GM04504 (cell line): ENCODE results near the gene NRSN2.
"Not testable (repeated sequence)": the region's sequence is repeated elsewhere in the genome, so short reads cannot be mapped to it uniquely, and the experiment has no call there.

ENCODE experiments used
- DNase-seq: peaks from one replicate; pipeline ENCODE4 v3.0.0-alpha.2; 2012; ENCODE audit warnings: low read depth

The NRSN2 gene

GRCh38 chr20:375265-375889 lies 28.5 kb downstream of the NRSN2 start:
- DNase-seq: no peak

DNA sequence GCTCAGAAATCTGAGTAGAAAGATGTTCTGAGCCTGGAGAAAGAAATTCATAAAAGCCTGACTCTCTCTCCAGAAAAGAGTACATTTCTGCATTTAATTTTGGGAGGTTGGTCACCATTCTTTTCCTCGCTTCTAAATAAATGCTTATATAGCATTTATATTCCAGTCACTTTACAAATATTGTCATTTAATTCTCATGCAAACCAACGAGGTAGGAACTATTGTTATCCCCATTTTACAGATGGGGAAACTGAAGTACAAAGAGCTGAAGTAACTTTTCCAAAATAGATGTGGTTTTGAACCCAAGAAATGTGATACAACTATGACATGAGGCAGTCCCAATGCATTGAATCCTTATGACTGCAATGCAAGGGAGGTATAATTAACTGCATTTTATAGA lies 29.2 kb downstream of the NRSN2 start:
- no peak for DNase-seq

GRCh38 chr20:376750-377149 lies 29.8 kb downstream of the NRSN2 start:
- DNase-seq: no peak

GRCh38 chr20:377578-377977 lies 30.7 kb downstream of the NRSN2 start:
- DNase-seq: not testable (repeated sequence)

DNA sequence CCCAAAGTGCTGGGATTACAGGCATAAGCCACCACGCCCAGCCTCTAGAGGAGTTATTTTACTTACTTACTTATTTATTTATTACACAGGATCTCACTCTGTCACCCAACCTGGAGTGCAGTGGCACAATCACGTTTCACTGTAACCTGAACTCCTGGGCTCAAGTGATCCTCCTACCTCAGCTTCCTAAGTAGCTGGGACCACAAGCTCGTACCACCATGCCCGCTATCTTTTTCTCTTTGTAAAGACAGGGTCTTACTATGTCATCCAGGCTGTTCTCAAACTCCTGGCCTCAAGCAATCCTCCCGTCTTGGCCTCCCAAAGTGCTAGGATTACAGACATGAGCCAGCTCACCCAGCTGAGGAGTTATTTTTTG lies 32.0 kb downstream of the NRSN2 start:
- no peak for DNase-seq

GRCh38 chr20:380763-381580 lies 34.1 kb downstream of the NRSN2 start:
- peak; percentile 45 for DNase-seq

- DNase-seq: peak; percentile 67
Measured at GRCh38 chr20:381581-382290, 34.8 kb downstream of the NRSN2 start.

GRCh38 chr20:382291-383115 lies 35.6 kb downstream of the NRSN2 start:
- no peak for DNase-seq

DNA sequence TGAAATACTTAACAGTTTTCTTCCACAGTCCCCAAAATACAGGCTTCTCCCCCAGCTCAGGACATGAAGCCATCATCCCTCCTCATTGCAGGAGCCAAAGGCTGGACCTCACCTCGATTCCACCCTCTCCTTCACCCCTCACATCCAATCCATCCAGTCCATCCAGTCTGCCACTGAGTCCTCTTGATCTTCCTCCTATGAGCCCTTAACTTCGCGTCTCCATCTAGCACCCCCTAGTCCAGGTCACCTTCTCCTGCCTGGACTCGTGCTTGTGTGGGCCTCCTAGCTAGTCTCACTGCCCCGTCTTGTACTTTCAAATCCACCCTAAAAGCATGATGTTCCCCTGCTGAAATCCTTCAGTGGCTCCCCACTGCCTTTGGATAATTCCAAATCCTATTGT lies 37.0 kb downstream of the NRSN2 start:
- DNase-seq: no peak

GRCh38 chr20:384723-385122 lies 37.8 kb downstream of the NRSN2 start:
- DNase-seq: no peak

DNA sequence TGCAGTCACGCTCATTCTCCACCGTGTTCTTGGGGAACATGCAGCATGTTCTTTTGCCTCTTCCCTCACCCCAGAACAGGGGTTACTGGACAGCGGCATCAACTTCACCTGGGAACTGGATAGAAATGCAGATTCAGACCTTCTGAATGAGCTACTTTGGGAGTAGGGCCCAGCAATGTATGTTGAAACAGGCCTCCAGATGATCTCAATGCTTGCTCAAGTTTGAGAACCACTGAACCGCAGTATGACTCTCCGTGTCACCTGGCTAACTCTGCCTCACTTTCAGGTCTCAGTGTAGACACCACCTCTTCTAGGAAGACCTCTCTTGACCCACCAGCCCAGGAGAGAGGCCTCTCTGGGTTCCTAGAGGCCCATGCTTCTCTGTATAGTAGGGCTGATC lies 38.5 kb downstream of the NRSN2 start:
- DNase-seq: no peak

- not testable (repeated sequence) for DNase-seq
Measured at GRCh38 chr20:386634-387033, 39.7 kb downstream of the NRSN2 start.

DNA sequence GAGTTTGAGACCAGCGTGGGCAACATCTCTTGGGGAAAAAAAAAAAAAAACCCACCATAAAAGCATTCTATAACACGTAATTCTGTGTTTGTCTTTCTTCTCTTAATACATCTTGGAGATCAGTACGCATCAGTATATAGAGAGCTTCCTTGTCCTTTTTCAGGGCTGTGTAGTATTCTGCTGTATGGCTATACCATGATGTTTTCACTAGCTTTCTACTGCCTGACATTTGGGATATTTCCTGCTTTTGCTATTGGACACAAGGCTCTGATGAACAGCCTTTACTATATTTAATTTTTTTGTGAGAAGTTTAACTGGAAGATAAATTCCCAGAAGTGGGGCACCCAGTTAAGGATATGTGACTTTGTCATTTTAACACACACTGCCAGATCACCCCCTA lies 40.6 kb downstream of the NRSN2 start:
- DNase-seq: no peak

- no peak for DNase-seq
Measured at GRCh38 chr20:388034-388994, 41.4 kb downstream of the NRSN2 start.

GRCh38 chr20:389220-389619 lies 42.3 kb downstream of the NRSN2 start:
- no peak for DNase-seq

DNA sequence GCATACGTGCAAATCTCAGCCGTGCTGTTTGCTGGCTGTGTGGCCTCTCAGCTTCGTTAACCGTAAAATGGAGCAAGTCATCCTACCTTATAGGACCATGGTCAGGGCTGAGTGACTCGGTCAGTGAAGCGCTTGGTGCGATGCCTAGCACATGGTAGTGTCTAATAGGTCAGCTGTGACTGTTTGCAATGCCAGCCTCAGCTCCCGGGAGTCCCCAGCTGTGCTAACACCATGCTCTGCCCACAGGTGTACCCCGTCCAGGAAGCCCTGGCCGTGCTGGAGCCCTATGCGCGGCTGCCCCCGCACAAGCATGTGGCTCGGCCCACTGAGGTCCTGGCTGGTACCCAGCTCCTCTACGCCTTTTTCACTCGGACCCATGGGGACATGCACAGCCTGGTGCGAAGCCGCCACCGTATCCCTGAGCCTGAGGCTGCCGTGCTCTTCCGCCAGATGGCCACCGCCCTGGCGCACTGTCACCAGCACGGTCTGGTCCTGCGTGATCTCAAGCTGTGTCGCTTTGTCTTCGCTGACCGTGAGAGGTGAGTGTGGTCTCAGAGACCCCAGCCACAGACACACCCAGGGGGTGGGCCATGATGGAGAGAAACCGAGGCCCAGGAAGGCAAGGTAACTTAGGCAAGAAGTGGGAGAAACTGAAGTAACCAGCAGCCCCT lies 44.3 kb downstream of the NRSN2 start:
- no peak for DNase-seq

DNA sequence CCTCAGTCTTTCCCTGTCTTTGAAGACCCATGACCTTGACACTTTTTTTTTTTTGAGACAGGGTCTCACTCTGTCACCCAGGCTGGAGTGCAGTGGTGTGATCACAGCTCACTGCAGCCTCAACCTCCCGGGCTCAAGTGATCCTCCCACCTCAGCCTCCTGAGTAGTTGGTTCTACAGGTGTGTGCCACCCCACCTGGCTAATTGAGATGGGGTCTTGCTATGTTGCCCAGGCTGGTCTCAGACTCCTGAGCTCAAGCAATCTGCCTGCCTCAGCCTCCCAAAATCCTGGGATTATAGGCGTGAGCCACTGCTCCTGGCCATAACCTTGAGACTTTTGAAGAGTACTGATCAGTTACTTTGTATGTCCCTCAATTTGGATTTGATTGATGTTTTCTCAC lies 46.4 kb downstream of the NRSN2 start:
- DNase-seq: not testable (repeated sequence)

- no peak for DNase-seq
Measured at GRCh38 chr20:396252-396618, 49.3 kb downstream of the NRSN2 start.

- no peak for DNase-seq
Measured at GRCh38 chr20:396619-397431, 49.9 kb downstream of the NRSN2 start.
